Fibroblast of peridontal ligament (primary cell): Measurements from ENCODE around the gene CRYBA2.

Experiments
- DNase-seq: peaks from one replicate; pipeline ENCODE4 v3.0.0-alpha.2; 2010; ENCODE audit errors: extremely low read depth

Gene CRYBA2

GRCh38 chr2:218956039-218956438 is 37.2 kb downstream of the CRYBA2 start:
- no peak for DNase-seq

GRCh38 chr2:218954541-218955300 is 38.5 kb downstream of the CRYBA2 start:
- no peak for DNase-seq

- DNase-seq = no peak
These were observed 39.8 kb downstream of the CRYBA2 start for GRCh38 chr2:218953366-218953954.

- no peak for DNase-seq
These were observed 41.1 kb downstream of the CRYBA2 start for GRCh38 chr2:218952160-218952559.

GRCh38 chr2:218946621-218947020 is 46.6 kb downstream of the CRYBA2 start:
- DNase-seq = no peak

- DNase-seq = no peak
These were observed 48.3 kb downstream of the CRYBA2 start for GRCh38 chr2:218944759-218945404.
